DND-41 (cell line): ENCODE results near the gene PDE3A.

ENCODE experiments used
- ATAC-seq: fragments of 200-7000 bp; cut with Tn5 transposase; 3 replicates; pipeline ENCODE4 v1.9.1; 2021; ENCODE audit warnings: low read depth; ENCODE audit not compliant: insufficient read depth
- DNase-seq: peaks from one replicate; pipeline ENCODE4 v3.0.0-alpha.2; 2020
- H2AFZ ChIP-seq: 2 replicates; pipeline ENCODE4 v1.6.0; 2012; ENCODE audit warnings: low read depth, low read length
- H3K27ac ChIP-seq: 2 replicates; pipeline ENCODE4 v1.5.1; 2012; ENCODE audit warnings: low read length, inconsistent platforms
- H3K27me3 ChIP-seq: fragments of 200-600 bp; sonication (generic); 2 replicates; pipeline ENCODE4 v1.6.0; 2012; ENCODE audit warnings: low read length, mild to moderate bottlenecking, inconsistent platforms; ENCODE audit not compliant: insufficient read depth, poor library complexity
- H3K36me3 ChIP-seq: 2 replicates; pipeline ENCODE4 v1.5.1; 2012; ENCODE audit warnings: low read length, inconsistent platforms; ENCODE audit not compliant: insufficient read depth
- H3K4me1 ChIP-seq: 2 replicates; pipeline ENCODE4 v1.5.1; 2012; ENCODE audit warnings: mild to moderate bottlenecking, low read length; ENCODE audit not compliant: insufficient read depth
- H3K4me2 ChIP-seq: 2 replicates; pipeline ENCODE4 v1.6.0; 2012; ENCODE audit warnings: mild to moderate bottlenecking, moderate library complexity, low read length, inconsistent platforms; ENCODE audit not compliant: insufficient read depth
- H3K4me3 ChIP-seq, 2 experiments: fragments of 200-600 bp in 1 of 2; shearing (Covaris generic) in 1 of 2; 2 replicates each; pipeline ENCODE4 v1.5.1; 2012 to 2016; ENCODE audit warnings: inconsistent platforms in 2 of 2, low read length in 2 of 2, mild to moderate bottlenecking in 2 of 2, low read depth in 1 of 2, moderate library complexity in 1 of 2
- H3K79me2 ChIP-seq: 2 replicates; pipeline ENCODE4 v1.6.0; 2012; ENCODE audit warnings: low read length, inconsistent platforms; ENCODE audit not compliant: insufficient read depth
- H3K9ac ChIP-seq: 2 replicates; pipeline ENCODE4 v1.6.0; 2012; ENCODE audit warnings: low read depth, mild to moderate bottlenecking, inconsistent platforms, low read length, moderate library complexity
- H3K9me3 ChIP-seq: 2 replicates; pipeline ENCODE4 v1.5.1; 2012; ENCODE audit warnings: low read length, moderate library complexity, mild to moderate bottlenecking, inconsistent platforms; ENCODE audit not compliant: insufficient read depth, severe bottlenecking
- H4K20me1 ChIP-seq: 2 replicates; pipeline ENCODE4 v1.6.0; 2012; ENCODE audit warnings: low read length; ENCODE audit not compliant: insufficient read depth
- CTCF ChIP-seq: IDR thresholded peaks from 2 replicates; pipeline ENCODE4 v1.5.1; 2012; ENCODE audit warnings: borderline replicate concordance, low read length, moderate library complexity, mild to moderate bottlenecking; ENCODE audit not compliant: poor library complexity, severe bottlenecking; ENCODE audit errors: extremely low read depth
- EZH2 ChIP-seq: IDR thresholded peaks from 3 replicates; pipeline ENCODE4 v1.6.1; 2012; ENCODE audit warnings: borderline replicate concordance, low read depth, mild to moderate bottlenecking, moderate library complexity, low read length, inconsistent platforms; ENCODE audit not compliant: severe bottlenecking

The PDE3A gene

GRCh38 chr12:20497707-20498106 is 129.4 kb downstream of the PDE3A start:
- Histone ChIP-seq H3K27me3 (peaks cover 3% of the 10 kb centered on the region), H3K79me2 (no peaks in the 10 kb centered on the region), H3K36me3 (no peaks in the 10 kb centered on the region), H3K4me2 (no peak overlapping the region), H2AFZ (no peak overlapping the region), H3K4me3 (no peak overlapping the region), H4K20me1 (no peaks in the 10 kb centered on the region), H3K9ac (no peak overlapping the region), H3K4me1 (no peaks in the 10 kb centered on the region), H3K9me3 (no peaks in the 10 kb centered on the region), H3K27ac (no peak overlapping the region)
- no peak for ATAC-seq
- TF ChIP-seq EZH2 = no peak
- DNase-seq = no peak

DNA sequence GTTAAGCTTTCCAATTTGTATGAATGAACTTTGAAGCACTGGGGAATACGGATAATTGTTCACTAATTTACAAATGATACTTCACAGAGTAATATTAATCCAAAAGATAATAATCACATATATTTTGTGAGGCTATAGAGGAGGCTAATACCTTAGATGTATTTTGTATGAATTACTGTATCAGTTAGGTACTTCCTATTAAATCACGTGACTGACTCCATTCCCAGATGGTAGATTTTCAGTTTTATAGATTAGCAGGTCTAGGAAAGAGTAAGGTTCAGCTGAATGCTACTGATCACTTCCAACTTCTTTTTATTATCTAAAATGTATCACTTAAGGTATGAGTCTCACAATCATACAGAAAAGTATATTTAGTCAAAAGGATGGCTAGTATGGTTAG is 133.6 kb downstream of the PDE3A start:
- TF ChIP-seq CTCF (no peak), EZH2 (no peak)
- no peak overlapping the region for H3K9ac ChIP-seq
- no peaks in the 10 kb centered on the region for H3K79me2 ChIP-seq

GRCh38 chr12:20503858-20504257 is 135.5 kb downstream of the PDE3A start:
- no peaks in the 10 kb centered on the region for H3K79me2 ChIP-seq
- no peak for DNase-seq
- no peak overlapping the region for H2AFZ ChIP-seq
- no peak overlapping the region for H3K4me3 ChIP-seq
- no peaks in the 10 kb centered on the region for H3K4me1 ChIP-seq
- peaks cover 7% of the 10 kb centered on the region for H3K27me3 ChIP-seq
- no peaks in the 10 kb centered on the region for H4K20me1 ChIP-seq
- H3K36me3 ChIP-seq = no peaks in the 10 kb centered on the region
- no peak overlapping the region for H3K9ac ChIP-seq
- no peak overlapping the region for H3K4me2 ChIP-seq
- TF ChIP-seq EZH2 (no peak), CTCF (no peak)
- no peak for ATAC-seq
- H3K9me3 ChIP-seq = no peaks in the 10 kb centered on the region
- no peak overlapping the region for H3K27ac ChIP-seq

More for the DNA sequence above, 133.6 kb downstream of the PDE3A start:
- no peak for DNase-seq
- Histone ChIP-seq H3K9me3 (no peaks in the 10 kb centered on the region), H4K20me1 (no peaks in the 10 kb centered on the region), H2AFZ (no peak overlapping the region), H3K4me1 (no peaks in the 10 kb centered on the region), H3K27ac (no peak overlapping the region), H3K27me3 (peaks cover 7% of the 10 kb centered on the region), H3K4me2 (no peak overlapping the region), H3K4me3 (no peak overlapping the region), H3K36me3 (no peaks in the 10 kb centered on the region)
- ATAC-seq = no peak

- Histone ChIP-seq H3K27me3 (peaks cover 5% of the 10 kb centered on the region), H3K4me3 (no peak overlapping the region), H2AFZ (no peak overlapping the region), H3K9ac (no peak overlapping the region), H3K4me2 (no peak overlapping the region), H4K20me1 (no peaks in the 10 kb centered on the region), H3K36me3 (no peaks in the 10 kb centered on the region), H3K4me1 (no peaks in the 10 kb centered on the region), H3K79me2 (no peaks in the 10 kb centered on the region), H3K27ac (no peak overlapping the region), H3K9me3 (no peaks in the 10 kb centered on the region)
- ATAC-seq (no peak), DNase-seq (no peak)
- no peak for TF ChIP-seq EZH2
- no peak for TF ChIP-seq CTCF
Observed at GRCh38 chr12:20505056-20505455, 136.7 kb downstream of the PDE3A start.
